GM18868 (cell line): Measurements from ENCODE around the gene C1QTNF5.

Experiments
- ATAC-seq: cut with Tn5 transposase; IDR thresholded peaks from one replicate; pipeline ENCODE4 v1.9.1; 2021; ENCODE audit warnings: mild to moderate bottlenecking, moderate library complexity; ENCODE audit not compliant: unreplicated experiment

C1QTNF5 gene

DNA sequence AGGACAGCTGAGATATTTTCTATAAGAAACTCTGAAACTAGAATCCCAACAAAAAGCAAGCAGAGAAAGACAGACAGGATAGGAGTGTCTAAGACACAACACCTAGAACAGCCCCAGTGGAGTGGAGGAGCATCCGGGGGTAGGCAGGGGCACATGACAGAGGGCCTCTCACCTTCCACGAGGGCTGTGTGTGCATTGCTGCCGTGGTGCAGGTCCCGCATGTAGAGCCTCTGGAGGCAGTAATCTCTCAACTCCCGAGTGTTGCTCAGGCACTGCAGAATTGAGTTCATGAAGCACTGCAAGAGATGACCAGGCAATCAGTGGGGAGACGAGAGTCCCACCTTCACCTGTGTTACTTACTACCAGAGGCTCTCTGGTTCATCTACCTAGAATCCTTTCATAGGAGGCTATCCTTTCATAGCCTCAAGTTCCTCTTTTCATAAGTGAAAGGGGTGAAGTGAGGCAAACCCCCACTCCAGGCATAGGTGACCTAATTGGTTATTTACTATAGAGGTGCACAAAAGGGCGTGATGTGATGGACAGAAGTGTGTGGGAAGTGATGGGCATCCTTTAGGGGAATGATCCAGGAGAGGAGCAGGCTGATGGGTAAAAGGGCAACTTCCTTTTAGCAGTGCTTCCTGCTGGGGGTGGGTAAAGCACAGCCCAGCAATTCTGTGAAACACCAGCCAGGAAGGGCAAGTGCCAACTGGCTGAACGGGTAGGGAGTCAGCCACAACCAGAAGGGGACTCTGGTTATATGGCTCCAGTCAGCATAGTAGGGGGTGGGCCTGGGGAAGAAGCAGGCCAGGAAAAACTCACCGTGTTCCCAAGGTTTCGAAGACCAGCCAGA, 18.9 kb upstream of the C1QTNF5 start:
- ATAC-seq = no peak

DNA sequence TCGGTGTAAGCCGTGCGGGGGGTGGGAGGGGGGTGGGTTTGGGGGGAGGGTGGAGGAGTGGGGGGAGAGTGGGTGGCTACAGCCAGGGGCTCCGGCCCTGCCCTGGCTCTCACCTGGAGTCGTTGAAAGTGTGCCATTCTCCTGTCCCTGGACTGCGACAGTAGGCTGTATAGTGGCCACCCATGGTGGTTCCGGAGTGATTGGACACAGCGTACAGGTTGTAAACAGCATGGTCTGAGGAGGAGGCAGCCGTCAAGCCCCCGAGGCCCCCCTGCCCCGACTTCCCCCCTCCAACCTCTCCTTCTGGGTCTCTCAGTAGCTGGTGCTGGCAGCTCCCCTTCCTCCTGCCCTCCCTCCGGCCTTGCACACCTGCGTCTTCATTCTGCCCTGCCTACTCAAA, 16.4 kb upstream of the C1QTNF5 start:
- ATAC-seq = no peak

DNA sequence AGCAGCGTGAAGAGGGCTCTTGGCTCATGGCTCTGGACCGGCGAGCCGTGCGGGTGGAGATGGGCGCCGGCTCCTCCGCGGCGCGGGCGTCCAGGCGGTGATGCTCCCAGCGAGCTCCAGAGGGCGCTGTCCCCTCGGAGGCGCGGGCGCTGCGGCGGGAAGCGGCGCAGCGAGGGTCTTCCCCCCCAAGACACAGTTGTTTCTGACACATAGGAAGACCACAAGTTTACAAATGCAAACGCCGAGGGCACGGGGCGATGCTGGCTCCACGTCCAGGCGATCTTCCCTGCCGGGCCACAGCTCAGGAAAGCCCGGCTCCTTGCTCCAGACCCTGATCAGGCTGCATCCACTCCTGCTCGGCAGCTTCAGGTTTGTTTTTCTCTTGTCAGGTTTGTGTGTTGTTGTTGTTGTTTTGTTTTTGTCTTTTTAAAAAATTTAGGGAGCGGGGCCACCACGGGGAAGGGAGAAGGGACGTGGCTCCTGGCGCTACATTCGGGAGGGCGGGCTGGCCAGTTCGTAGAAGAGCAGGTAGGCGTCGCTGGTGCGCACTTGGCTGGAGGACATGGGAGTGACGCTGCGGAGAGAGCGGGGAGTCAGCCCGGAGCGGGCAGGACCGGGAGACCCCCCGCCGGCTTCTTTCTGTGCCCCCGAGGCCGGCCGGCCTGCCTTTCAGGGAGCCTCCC, 15.8 kb upstream of the C1QTNF5 start:
- ATAC-seq = peak; percentile 63

DNA sequence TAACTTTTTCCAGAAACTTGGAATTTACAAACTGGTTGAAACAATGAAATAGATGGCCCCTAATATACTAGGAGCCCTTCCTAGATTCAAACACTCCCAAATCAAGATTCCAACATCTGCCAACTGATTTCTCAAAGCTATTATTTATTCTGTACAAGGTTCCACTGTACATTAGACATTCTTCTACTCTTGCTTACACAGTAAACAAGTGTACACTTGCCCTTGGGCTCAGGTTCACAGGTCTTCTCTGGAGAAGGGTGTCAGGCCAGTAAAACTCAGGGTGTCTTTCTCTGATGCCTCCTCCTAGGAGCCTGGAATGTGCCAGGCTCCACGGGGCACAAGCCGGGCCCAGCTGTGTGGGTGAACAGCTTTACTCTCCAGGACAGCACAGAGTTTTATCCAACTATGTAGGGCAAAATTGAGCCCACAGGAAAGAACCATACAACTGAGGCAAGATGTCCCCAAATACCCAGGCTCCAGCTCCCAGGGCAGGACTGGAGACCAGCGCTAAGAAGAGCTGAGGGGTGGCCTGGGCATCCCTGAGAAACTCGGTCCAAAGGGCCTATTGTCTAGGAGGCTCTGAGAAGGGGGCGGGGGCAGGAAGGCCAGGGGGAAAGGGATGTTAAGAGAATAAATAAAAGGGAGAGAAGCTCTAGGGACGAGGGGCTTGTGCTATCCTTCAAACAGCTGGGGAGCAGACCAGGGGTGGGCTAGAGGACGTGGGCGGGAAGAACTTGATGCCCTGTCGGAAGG, 14.6 kb upstream of the C1QTNF5 start:
- no peak for ATAC-seq

DNA sequence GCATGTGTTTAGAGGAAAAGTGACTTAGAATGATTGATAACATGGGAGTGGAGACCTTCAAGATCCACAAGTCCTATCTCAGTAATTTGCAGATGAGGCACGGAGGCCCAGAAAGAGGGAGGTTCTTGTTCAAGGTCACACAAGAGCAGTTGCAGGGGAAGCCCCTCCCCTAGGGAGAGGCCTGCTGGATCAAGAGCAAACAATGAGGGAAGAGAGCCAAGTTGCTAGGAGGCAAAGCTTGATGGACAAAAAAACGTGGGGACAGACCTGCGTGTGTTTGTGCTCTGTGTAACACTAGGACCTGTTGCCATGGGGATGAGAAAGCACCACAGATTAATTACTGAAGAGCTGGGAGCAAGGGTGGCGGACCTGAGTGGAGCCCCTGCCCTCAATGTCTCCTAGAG, 12.2 kb upstream of the C1QTNF5 start:
- ATAC-seq = no peak

DNA sequence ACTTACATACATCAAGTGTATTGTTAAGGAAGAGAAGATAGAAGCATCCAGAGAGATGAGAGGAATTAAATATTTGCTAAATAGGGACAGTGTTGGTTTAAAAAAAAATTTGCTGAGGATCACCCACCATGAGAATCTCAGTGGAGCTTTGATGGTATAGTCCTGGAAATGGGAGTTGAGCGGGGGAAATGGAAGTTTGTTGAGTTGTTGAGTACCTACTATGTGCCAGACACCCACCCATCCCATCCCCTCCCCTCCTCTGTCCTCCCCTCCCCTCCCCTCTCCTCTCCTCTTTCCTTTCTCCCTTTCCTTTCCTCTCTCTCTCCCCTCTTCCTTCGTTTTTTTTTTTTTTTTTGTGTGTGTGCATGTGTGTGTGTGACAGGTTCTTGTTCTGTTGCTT, 10.5 kb upstream of the C1QTNF5 start:
- no peak for ATAC-seq

DNA sequence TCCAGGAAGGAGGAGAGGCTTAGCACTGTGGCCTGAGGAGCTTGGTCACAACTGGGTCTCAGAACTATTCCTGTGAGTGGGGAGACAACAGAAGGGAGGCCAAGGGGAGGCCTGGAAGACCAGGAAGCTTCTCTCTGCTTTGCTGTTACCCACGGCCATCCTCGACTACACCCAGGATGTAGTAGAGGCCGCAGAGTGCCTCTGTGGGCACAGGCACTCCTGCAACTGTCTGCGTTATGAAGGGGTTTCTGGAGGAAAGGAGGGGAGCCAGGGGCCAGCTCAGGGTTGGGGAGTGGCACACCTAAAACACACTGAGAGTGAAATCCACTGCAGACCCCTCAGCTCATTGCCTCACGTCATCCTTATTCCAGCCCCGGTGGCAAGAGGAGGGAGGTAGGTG, 9.6 kb upstream of the C1QTNF5 start:
- ATAC-seq = no peak

DNA sequence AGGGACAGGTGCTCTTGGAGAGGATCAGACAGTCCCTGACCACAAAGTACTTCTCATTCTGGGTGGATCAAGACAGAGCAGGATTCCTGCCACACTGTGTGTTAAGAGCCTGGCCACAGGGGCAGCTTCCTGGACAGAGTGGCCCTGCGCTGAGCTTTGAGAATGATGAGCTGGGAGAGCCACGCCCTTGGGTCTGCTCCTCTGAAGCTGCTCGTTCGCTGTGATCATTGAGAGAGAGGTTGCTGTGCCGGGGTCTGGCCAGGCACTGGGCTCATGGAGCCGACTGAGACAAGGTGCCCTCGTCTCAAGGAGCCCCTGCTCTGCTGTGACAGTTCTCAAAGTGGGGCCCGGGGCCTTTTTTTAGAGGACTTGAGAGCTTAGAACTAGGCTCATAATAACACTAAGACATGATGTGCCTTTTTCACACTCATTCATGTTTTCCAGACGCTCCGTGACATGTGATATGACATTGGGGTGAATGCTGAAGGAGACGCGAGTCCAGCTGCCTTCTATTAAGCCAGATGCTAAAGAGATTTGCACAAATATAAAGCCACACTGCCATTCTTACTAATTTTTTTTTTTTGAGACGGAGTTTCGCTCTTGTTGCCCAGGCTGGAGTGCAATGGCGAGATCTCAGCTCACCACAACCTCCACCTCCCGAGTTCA, 7.4 kb upstream of the C1QTNF5 start:
- no peak for ATAC-seq

DNA sequence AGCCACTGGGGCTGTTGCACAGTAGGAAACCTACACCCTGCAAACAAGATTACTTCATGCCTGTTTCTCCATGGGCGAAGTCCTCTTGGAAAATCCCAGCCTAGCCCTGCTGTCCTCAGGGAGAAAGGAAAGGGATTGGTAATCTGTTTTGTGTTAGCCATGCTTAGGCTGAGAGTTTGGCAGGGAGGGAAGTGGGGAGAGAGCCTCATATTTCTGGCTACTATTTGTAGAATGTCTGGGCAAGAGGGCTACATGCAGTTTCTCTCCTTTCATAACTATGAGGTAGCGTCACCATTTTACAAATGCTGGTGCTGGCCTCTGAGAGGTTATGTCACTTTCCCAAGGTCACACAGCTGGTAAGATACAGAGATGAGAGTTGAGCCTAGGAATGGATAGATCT, 6.6 kb upstream of the C1QTNF5 start:
- ATAC-seq = no peak

DNA sequence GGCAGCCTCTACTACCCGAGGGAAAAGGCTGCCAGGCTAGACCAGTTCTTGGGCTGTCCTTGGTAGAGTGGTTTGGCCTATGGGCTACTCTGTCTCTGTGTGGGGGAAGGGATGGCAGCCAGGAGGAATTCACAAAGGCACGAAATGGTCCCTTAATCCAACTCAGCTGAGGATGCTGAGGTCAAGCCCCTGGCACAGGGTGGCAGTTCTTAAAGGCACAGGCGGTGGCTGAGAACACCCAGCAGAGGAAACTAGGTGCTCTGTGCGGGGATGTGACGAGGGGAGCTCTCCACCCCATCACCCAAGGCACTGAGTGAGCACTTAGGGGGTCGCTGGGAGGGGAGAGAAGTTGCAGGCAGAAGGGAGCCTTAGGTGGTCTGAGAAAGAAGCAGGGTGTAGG, 5.9 kb upstream of the C1QTNF5 start, which contains the start of gene MFRP:
Gene MFRP, minus strand, starts transcription at position 101 of the 400 bp plus-strand sequence. CDS start 192 bp downstream, outside the sequence.
- no peak for ATAC-seq

DNA sequence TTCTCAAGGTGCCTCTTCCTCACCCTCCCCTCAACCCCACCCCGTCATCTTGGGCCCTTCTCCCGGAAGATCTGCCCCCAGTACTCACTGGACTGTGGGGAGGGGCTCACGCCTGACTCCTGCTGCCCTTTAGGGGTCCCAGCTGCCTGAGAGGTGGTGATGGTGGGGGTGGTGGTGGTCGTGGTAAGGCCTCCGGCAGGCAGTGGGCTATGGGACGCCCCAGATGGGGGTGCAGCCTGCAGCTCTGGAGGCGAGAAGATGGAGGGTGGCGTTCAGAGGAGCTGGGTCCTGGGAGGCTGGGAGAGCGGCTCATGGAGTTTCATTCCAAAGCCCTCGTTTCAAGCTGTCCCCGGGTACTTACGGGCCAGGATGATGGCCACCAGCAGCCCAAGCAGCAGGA, 5.0 kb upstream of the C1QTNF5 start:
- ATAC-seq = no peak

DNA sequence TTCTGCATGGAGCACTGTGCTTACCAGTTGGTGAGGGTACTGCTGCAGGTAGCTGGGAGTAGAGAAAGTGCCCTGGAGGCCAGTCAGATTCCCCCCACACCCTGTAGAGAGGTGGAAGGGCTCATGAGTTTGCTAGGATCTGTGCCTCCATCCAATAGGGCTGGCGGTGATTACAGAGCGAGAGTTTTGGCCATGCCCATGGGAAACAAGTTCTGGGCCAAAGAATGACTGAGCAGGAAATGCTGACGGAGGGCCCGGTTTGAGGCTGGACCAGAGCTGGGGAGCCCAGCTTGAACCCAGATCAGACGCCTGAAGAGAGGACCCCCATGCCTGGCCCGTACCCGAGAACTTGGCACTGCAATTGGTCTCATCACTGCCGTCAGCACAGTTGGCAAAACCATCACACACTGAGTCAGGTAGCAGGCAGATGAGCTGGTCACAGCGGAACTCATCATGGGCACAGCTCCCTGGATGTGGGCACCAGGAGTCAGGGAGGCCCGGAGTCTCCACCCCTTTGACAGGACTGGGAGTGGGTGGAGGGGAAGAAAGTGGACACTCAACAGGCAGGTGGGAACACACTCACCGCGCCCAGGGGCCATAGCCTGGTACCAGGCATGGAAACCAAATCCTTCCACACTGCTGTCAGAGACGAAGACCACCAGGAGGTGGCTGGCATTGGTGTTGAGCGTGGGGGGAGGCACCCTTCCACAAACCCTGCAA, 3.8 kb upstream of the C1QTNF5 start:
- ATAC-seq = no peak

DNA sequence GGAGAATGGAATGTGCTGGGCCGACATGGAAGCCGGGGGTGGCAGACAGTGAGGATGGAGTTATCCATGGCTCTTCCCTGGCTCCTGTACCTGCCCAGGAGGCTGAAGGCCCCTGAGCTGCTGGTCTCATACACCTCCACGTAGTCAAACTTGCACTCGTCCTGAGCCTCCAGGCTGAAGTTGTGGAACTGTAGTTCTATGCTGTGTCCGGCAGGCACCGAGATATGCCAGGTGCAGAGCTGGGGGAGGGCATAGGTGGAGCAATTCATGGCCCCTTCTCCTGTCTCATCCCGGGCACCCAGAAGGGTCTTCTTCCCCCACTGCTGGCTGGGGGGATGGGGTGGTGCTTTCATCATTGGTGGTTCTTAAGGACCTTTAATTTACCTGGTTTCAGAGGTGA, 3.0 kb upstream of the C1QTNF5 start:
- ATAC-seq = no peak

DNA sequence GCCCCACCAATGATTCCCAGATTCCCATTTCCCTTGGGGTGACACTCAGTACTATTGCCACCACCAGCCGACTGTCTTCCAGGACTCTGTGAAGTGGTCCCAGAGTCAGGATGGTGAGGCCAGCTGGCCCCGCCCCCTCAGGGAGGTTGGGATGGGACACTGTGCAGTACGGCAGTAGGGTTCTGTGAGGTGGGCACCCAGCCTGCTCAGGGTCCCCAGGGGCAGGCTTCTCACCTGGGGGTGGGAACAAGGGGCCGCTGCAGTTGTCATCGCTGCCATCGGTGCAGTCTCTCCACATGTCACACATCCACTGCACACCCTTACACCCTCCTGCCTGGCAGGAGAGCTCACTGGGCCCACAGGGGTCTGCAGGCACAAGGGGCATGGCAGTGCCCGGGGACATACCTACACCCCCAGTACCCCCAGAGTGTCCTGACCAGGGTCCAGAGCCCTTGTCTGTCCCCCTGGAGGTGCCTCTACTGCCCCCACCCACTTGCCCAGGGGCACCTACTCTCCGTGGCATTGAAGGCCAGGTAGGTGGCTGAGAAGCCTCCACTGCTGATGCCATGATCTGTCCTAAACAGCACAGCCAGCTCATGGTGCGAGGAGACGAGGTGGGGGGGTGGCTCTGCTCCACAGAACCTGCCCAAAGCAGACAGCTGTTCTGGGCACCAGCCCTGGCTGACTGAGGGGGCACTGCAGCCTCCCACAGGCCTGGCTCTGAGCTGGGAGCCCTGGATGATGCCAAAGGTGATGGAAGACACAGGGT, 1.9 kb upstream of the C1QTNF5 start:
- ATAC-seq = no peak

DNA sequence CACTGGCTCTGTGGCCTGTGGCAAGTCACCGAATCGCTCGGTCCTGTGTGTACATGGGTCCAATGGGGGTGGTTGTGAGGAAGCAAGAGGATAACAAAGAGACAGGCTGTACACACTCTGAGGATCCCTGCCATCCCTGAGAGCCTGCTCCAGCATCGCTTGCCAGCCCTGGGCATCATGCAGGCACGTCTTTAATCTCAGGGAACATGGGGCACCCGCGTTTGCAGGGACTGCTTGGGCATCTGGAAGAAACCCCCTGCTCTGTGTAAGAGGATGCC, 1.3 kb upstream of the C1QTNF5 start:
- ATAC-seq = no peak

DNA sequence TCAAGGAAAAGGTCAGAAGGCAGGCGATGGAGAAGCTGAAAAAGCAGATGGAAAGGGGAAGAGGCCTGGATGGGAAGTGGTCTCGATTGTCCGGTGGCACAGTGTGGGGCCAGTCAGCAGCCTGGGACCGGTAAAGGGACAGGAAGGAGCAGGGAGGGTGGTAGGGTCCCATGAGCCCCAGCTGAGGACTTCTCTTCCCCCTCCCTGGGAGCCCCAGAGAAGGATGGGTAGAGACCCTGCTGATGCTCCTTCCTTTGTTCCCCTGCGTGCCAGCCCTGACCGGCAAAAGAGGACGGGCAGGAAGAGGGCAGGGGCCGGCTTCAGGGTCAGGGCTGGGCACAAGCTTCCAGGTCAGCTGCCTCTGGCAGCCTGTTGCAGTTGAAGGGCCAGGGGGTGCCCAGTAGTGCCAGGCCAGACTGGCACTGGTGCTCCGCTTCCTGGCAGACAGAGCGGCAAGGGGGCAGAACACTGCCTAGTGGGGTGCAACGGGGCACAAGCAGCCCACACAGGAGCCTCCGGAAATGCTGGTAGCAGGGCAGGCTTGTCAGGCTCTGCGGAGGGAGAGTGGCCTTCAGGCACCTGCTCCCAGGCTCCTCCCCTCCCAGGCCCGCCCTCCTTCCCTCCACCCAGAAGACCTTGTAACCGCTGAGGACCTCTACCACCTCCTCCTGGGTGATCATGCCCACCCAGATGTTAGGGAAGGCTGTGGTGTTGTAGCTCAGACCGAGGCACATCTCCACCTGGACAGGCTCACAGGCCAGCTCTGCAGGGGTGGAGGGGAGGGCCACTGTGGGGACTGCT, 739 bp upstream of the C1QTNF5 start:
- ATAC-seq = no peak

DNA sequence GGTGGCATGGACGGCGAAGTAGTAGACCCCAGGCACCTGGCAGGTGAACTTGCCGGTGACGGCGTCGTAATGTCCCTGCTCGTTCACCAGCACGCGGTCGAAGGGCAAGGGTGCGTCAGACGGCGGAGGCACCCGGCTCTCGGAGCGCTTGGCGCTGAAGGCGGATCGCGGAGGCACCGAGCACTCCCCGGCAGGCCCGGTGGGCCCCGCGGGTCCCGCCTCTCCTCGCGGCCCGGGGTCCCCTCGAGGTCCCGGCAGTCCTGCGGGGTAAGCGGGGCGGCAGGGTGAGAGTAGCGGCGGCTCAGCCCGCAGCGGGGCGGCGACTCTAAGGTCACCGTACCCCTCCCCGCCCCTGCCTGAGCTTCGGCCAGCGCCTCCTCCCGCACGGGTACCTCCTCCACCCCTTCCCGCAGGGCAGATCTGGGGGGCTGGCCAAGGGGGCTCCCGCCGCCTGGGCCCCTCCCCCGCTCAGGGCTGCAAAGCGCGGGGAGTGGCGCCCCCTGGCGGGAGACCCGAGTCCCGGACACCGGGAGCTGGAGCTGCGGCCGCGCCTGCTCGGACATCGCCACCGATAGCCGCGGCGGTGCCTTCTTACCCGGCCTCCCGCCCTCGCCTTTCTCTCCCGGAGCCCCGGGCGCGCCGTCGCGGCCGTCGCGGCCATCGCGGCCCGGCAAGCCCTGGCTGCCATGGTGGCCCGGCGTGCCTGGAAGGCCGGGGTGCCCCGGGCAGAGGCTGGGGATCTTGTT, 921 bp downstream of the C1QTNF5 start:
- ATAC-seq = no peak

DNA sequence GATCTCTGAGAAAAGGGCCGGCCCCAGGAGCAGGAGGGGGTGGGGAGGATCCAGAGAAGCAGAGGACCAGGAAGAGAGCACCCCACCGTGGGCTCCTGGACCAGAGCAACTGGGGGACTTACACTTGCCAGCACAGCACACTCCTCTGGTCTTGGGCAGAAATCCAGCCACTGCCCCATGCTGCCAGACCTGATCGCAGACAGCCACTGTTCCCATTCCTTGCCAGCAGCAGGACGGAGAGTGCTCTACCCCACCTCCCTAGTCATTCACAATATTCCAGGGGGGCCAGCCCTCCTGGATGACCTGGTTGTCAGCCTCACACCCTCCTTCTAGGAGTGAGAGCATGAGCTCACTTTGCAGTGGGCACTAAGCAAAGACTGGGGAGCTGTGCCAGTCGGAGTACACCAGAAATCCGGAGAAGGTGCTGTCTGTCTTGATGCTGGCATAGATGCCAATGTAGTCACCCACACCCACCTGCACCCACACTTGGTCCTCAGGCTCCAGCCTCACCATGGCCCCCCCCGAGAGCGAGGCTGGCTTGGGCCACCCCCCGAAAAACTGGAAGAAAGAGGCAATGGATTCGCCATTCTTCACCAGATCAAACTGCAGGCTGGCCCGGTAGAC, 1.6 kb downstream of the C1QTNF5 start:
- no peak for ATAC-seq
